Measurements from ENCODE around the gene LRRN4CL.
"Not testable (repeated sequence)": the region's sequence is repeated elsewhere in the genome, so short reads cannot be mapped to it uniquely, and the experiment has no call there.

LRRN4CL gene

GRCh38 chr11:62689421-62690183 is at the start of gene LRRN4CL:
Gene LRRN4CL, minus strand, starts transcription at chr11:62689530. Its CDS starts 1,022 bp downstream, at chr11:62688508.
- DNase-seq (ENCODE audit: low read depth in 3 of 3) = no peak

GRCh38 chr11:62737196-62737595 is 47.9 kb upstream of the LRRN4CL start:
- no peak for DNase-seq (ENCODE audit: low read depth in 3 of 3)

GRCh38 chr11:62732830-62733229 is 43.5 kb upstream of the LRRN4CL start:
- DNase-seq (ENCODE audit: low read depth in 3 of 3) = no peak

- DNase-seq (ENCODE audit: low read depth in 3 of 3) = not testable (repeated sequence)
Measured at GRCh38 chr11:62730076-62730475, 40.7 kb upstream of the LRRN4CL start.

GRCh38 chr11:62728171-62728988 is 39.0 kb upstream of the LRRN4CL start, which contains the start of gene TTC9C:
Gene TTC9C, plus strand, starts transcription at chr11:62728486. Its CDS starts 363 bp downstream, at chr11:62728849.
- peak; percentile 67 to 84 (median 73) for DNase-seq (ENCODE audit: low read depth in 3 of 3)

GRCh38 chr11:62727872-62728170 is 38.5 kb upstream of the LRRN4CL start:
- DNase-seq (ENCODE audit: low read depth in 3 of 3) = peak; percentile 73 to 79 (median 78)

DNA sequence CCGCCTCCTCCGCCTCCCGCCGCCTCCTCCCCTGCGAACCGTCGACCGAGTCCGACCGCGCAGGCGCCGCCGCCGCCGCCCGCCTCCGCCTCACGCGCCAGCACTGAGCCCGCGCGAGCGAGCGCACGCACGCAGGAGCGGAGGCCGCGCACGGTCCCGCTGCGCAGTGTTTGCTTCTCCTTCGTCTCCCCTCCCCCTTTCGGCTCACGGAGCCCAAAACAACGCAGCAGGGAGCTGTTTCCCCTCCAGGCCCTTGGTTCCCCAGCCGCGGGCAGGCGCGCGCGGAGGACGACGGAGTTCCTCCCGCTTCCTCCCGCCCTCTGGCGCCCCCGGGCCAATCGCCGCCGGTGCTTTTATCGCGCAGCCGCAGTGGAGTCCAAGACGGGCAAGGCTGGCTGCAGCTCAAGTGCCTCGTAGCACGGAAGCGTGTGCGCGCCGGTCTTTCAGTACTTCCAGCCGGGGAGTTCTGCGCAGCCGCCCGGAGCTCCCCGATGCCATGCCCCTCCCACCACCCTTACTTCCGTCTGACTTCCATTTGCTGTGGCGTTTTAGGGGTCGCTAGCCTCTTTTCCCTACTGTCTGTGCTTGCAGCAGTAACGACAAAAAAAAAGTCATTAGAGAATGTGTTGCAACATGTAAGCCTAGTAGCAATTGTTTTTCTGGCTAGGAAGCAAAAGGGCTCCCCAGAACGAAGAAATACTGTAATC is 38.0 kb upstream of the LRRN4CL start, which contains the start of gene HNRNPUL2:
TSS of gene HNRNPUL2 (minus strand) at position 293 of the 707 bp plus-strand sequence. CDS start 301 bp downstream, outside the sequence.
- peak; percentile 96 to 98 (median 98) for DNase-seq (ENCODE audit: low read depth in 3 of 3)

DNA sequence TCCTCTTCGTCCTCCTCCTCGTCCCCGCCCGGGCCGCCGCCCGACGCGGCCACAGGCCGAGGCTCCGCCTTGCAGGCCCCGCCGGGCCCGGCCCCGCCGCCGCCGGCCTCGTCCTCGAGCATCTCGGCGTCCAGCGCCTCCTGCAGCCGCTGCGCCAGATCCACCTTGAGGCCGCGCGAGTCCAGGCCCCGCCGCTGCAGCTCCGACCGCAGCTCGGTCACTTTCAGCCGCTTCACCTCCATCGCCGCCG is 37.5 kb upstream of the LRRN4CL start:
- DNase-seq (ENCODE audit: low read depth in 3 of 3) = no peak

DNA sequence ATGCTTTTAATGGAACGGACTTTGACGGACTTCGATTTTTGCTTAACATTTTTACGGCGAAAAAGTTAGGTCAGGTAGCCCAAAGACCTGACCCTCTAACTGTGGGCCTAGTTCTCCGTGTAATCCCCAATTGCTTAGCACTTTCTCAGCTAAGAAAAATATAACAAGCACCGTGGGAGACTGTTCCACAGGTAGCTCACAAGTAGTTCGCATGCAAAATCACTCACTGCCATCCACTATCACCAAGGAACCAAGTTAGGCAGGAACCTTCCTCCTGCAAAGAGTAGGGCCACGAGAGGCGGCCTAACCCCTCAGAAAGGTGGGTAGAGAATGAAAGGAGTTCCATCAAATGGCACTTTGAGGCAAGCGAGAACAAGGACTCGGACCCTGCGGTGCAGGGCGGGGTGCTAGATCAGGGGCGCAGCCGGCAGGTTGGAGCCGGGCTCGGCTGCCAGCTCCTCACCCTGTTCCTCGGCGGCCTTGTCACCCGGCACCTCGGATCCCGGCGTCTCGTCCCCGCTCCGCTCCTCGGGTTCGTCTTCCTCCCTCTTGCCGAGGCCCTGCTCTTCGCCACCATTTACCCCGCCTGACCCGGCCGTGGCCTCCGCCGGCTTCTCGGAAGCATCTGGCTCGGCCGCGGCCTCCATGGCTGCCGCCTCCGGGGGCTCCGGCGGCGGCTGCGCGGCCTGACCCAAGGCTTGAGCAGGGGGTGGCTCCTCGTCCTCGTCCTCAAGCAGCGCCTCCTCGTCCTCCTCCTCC is 37.0 kb upstream of the LRRN4CL start:
- DNase-seq (ENCODE audit: low read depth in 3 of 3) = no peak

GRCh38 chr11:62725646-62726045 is 36.3 kb upstream of the LRRN4CL start:
- DNase-seq (ENCODE audit: low read depth in 3 of 3) = no peak

DNA sequence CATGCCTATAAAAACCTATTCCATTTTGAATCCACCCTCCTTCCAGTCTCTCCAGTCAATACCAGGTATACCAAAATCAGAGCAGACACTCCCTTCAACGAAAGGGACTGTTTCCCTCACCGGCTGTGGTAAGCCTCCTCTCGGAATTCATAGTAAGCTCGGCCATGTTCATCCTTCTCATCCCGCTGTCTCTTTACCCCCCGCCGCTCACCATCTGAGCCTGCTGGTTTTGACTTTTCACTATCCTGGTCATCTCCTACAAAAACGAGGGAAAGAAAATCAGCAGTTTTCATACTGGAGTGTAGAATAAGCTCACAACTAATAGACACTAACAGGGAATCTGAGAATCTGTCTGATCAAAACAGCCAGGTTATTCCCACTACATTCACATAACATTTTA is 34.8 kb upstream of the LRRN4CL start:
- DNase-seq (ENCODE audit: low read depth in 3 of 3) = no peak

GRCh38 chr11:62721994-62722393 is 32.7 kb upstream of the LRRN4CL start:
- no peak for DNase-seq (ENCODE audit: low read depth in 3 of 3)

DNA sequence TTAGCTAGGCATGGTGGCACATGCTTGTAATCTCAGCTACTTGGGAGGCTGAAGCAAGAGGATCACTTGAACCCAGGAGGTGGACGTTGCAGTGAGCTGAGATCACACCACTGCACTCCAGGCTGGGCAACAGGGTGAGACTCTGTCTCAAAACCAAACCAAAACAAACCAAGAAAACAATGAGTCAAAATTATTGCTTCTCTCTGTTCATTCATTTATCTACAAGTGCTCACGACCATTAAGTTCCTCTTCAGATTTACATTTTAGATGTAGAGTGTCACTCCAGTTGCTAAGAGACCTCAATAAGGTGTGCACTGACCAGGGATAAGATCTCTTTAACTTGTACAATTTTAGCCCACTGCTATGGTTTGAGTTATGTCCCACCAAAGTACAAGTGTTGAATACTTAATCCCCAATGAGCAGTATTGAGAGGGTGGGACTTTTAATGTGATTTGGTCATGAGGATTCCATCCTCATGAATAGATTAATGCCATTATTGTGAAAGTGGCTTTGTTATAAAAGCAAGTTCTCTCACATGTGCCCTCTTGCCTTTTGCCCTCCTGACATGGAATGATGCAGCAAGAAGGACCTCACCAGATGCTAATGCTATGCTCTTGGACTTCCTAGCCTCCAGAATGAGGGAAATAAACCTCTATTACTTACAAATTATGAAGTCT is 30.1 kb upstream of the LRRN4CL start:
- DNase-seq (ENCODE audit: low read depth in 3 of 3) = no peak

GRCh38 chr11:62716816-62717215 is 27.5 kb upstream of the LRRN4CL start:
- DNase-seq (ENCODE audit: low read depth in 3 of 3) = no peak

DNA sequence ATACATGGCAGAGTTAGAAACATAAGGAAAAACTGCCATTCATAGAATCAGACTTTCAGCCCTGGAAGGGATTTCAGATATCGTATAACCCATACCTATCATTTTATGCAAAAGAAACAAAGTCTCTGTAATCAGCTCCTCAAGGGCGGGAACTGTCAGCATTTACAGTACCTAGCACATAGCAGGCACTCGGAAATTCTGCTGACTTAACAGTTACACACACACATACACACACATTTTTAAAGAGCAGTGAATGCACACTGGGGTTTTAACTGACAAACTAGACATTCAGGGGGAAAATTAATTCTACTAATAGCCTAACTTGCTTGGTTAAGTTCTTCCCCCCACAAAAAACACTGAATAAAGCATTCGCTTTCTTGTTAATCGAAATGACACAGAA is 26.9 kb upstream of the LRRN4CL start:
- DNase-seq (ENCODE audit: low read depth in 3 of 3) = no peak

GRCh38 chr11:62715150-62716130 is 26.1 kb upstream of the LRRN4CL start:
- DNase-seq (ENCODE audit: low read depth in 3 of 3) = no peak

- DNase-seq (ENCODE audit: low read depth in 3 of 3) = no peak
Measured at GRCh38 chr11:62713343-62713742, 24.0 kb upstream of the LRRN4CL start.

- no peak for DNase-seq (ENCODE audit: low read depth in 3 of 3)
Measured at GRCh38 chr11:62712861-62713260, 23.5 kb upstream of the LRRN4CL start.

DNA sequence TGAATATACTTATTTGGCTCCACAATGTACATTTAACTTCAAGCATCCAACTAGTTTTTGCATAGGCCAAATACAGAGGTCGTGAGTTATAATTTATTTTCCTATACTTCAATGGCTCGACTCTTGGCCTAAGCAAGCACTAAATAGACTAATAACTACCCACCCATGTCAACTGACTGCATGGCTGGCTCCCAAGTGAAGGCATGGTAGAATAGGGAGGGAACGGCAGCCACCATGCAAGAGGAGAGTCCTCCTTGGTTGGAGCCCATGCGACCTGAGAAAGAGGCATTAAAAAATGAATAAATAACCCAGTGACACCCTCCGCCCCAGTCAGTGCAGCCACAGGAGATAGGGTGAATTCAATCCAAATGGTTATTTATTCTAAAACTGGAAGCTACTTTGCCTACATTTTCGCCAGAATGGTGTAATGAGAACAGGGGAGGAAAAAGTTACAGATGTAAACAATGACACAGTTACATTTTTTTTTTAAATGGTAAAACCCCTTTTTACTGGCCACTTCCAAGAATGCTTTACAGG is 23.0 kb upstream of the LRRN4CL start:
- DNase-seq (ENCODE audit: low read depth in 3 of 3) = no peak

DNA sequence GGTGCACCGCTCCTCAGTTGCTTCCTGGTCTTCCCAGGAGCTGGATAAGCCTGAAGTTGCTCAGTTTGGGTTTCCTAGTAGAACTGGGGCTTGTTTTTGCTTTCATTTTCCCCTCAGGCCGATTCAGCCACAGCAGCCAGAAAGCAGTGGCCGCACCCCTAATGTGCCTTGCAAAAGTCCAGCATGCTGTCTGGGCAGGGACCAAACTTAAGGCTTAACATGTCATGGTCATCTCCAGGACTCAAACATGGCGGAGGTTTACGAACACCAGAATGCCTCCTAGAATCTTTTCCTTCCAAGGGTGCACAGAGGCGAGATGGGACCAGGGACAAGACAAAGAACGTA is 20.6 kb upstream of the LRRN4CL start:
- no peak for DNase-seq (ENCODE audit: low read depth in 3 of 3)

Measured in stimulated activated CD4-positive, alpha-beta T cell treated with anti-CD3 and anti-CD28 coated beads, TNF-alpha, amount 100 ng/mL, for 24 hours (primary cell).